HG02678 (cell line): ENCODE results near the gene ACO1.
A peak's percentile ranks its signal among the peaks of the same experiment; 100 is the strongest.

ENCODE experiments used
- ATAC-seq: cut with Tn5 transposase; IDR thresholded peaks from one replicate; pipeline ENCODE4 v1.9.1; 2021; ENCODE audit warnings: mild to moderate bottlenecking, moderate library complexity; ENCODE audit not compliant: unreplicated experiment

The ACO1 gene

DNA sequence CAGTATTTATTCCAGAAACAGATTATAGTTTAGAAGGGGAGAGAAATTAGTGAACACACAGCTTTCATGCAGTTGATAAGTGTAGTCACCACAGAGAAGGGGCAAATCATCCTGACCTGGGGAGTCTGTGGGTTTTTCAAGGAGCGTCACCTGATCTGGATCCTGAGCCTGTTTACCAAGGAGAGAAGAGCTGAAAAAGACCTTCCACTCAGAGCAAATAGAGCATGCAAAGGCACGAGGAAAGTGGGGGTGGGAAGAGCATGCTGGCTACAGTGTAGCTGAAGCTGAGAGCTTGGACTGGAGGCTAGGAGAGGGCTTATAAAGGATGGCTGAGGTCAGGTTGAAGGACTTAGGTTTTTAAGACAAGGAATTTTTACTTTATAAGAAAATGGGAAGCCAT lies 30.4 kb downstream of the ACO1 start:
- ATAC-seq = no peak

DNA sequence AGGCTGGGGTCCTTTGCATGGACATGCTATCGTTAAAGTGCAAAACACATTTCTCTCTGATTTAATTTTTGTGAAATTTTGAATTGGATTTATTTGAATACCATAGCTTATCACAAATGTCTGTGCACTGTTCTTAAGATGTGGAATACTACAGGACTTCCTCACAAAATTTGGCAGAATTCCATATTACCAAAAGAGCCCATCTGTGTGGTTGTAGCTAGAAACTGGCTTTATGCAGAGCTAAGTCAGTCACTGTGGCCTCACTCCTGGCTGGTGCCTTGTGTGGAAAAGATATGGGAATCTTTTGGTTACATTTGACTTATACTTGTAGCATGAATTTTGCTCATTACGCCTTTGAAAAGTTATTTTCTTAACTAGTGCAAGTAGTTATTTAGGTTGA lies 35.5 kb downstream of the ACO1 start:
- ATAC-seq = no peak

DNA sequence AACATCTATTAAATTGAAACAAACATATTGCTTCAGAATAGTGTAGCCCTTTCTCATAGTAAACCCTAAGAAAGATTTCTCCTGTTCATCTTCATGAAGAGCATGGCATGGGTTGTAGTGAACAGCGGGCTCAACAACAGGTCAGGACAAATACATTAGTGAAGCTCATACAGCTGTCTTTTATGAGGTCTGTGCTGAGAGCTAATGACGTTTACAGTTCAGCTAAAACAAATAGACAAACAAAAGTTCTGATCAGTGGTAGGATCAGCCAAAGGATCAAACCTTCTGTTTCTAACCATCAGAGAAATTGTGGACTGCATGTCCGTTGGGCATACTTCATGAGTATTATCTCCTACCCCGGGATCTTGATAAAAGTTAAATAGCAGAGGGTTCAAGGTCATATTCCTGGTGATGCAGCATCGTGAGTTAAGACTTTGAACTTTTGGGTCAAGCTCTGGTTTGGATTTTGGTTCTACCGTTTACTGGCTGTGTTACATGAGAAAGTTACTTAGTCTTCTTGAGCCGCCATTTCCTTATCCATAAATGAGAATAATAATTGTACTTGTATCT lies 37.9 kb downstream of the ACO1 start:
- ATAC-seq = no peak

DNA sequence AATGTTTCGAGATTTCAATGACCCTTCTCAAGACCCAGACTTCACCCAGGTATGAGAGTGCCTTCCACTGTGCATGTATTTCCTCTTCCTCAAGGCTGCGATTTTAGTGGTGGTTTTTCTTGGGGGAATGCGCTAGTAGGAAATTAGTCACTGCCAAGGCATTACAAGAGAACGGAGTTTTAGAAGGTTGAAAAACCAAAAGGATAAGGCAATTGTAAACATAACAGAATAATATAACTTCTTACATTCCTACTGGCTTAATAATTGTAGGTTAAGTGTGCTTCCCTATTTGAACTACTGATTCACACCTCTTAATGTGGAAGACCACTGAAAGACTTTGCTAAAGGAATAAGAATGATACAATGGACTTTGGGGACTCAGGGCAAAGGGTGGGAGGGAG lies 38.9 kb downstream of the ACO1 start:
- no peak for ATAC-seq

DNA sequence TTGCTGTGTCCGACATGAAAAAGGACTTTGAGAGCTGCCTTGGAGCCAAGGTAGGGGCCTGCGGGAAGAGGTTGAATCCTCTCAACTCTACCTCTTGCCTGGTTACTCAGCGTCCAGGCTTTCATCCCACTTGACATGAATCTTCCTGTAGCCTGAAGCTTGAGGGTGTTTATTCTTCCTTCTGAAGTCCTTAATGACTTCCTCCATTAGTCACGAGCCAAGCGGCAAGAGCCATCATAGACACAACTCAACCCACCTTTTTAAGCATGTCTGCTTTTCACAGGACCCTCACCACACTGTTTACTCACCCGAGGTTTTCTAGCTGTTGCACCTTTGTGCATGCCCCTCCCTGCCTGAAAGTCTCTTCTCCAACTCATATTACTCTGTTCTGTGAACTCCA lies 40.2 kb downstream of the ACO1 start:
- no peak for ATAC-seq

DNA sequence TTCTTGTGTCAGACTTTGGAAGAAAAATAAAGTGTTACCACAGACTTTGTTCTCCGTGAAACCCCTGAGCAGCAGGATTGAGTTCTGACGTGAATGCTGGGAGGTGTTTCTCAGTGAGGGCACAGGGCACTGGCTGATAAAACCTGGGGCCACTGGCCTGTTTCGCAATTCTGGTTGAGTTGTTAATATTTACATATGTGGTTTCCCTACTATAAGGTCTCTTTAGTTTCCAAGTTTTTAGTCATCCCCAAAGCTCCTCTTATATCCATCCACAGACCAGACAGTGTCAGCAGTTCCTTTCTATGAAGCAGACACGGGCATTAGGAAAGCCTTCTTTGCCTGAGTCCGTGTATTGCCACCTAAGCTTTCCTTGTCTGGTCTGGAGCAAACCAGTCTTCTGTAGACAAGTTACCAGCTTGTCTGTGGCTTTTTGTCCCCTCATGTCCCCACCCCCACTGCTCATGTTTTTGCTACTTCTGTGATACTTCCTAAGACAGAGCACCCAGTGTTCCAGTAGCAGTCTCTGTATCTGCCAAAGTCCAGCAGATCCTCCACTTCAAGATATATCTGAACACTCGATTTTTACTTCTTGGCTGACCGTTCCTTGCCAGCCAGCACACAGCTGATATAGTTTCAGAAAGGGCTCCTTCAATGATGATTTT lies 42.0 kb downstream of the ACO1 start:
- ATAC-seq = peak; percentile 68

DNA sequence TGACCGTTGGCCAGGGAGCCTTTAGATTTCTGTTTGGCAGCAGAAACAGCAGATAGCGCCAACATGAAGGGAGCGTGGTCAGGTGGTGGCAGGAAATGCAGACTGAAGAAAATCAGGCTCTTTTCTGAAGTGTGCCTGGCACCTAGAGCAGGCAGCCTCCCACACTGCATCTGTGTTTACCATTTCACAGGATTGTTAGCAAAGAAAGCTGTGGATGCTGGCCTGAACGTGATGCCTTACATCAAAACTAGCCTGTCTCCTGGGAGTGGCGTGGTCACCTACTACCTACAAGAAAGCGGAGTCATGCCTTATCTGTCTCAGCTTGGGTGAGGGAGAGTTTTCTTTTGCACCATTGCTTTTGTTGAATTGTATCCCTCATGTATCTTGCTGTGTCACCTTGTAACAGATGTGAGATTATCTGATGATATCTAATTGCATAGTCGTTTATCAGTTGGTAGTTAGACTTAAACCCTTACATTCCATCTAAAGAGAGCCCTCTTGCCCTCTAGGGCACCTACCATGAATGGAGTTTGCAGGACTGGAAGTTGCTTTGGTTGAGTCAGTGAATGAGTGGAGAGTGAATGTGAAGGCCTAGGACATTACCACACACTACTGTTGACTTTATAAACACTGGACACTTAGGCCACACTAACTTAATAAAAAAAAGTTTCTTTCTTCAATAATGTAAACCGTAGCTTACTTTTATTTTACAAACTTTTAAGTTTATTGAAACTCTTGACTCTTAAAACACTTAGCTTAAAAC lies 42.8 kb downstream of the ACO1 start:
- ATAC-seq = no peak

DNA sequence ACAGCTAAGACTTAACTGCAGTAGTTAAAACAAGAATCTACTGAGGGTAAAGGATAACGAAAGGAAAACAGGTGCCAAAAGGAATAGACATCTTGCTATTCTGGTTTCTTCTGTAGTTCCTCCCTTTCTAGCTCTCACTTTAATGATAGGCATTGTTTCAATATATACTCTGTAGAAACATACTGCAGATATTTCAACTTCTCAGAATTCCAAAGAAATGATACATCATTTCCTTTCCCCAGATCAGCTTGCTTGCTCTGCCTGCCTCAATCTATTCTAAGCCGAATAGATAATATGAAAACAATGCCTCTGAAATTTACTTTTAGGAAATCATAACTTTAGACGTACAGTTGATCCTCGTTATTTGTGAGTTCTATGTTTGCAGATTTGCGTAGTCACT lies 46.3 kb downstream of the ACO1 start:
- ATAC-seq = no peak

DNA sequence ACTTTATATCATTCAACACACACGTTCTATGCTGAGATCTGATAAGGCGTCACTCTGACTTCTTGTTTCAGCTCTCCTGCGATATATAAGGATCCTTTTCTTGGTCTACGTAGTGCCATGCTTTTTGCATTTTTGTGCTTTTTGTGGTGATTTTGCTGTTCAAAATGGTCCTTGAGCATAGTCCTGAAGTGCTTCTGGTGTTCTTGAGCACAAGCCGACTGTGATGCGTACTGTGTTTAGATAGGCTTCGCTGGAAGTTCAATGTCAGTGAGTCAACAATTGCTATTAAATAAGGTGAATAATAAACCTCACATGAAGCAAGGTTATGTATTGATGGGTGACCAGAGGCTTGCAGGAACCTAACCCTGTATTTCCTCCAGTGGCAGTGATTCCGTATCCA lies 46.8 kb downstream of the ACO1 start:
- no peak for ATAC-seq

DNA sequence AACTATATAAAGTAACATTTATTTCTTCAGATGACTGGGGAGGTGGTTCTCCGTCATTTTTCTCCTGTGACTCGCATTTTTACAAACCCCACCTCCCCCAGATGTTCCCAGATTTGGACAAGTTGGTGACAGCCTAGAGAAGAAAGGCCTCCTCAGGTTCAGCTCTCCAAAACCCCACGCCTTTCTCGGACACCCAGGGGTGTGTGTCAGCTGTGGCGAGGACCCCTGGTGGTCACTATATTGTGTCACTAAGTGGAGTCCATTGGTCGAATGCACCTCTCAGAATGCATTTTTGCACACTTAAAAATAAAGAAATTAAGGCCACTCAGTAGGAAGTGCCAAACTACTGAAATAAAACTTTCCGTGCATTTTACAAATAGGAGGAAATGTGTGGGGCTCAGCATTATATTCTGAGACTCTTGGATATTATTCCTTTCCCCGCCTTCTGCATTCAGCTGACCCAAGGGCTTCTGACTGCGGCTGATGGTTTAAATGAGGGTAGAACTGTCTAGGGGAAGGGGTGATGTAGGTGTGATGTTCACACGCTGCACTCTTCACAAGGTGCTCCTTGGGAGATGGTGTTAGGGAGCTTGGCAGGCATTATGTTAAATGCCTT lies 47.6 kb downstream of the ACO1 start:
- ATAC-seq = no peak

DNA sequence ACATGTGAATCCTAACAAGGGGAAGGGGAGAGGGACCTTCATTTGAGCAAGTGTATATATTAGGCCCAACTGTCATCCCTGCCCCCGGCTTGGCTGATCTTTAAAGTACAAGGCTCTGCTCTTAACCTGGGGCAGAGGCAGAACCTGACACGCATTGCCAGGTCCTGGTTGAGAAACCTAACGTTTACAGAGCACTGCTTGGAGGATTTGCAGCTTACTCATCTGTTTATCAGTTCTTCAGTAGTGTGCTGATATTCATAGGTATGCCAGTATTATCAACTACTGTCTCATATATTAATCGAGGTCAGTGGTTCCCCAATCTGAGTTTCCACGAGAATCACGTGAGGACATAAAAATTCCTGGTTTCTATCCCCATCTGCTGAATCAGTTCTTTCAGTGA lies 50.4 kb downstream of the ACO1 start:
- no peak for ATAC-seq

DNA sequence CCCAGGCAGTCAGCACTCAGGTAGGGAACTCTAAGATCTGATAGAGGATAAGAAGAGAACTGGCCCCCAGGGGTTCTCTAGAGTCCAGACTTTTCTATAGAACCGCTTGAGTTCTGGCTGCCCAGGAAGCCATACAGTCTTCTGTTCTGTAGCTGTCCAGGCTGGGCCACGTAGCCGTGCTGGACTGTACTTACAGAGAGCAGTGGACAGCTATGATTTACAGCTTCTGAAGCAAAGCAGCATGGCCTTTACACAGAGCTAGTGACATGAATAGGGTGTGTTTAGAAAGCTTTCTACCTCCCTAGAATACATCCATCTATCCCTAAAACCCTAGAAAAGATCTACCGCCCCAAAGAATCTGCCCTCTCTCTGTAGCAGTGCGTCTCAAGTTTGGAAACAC lies 57.2 kb downstream of the ACO1 start:
- ATAC-seq = no peak

DNA sequence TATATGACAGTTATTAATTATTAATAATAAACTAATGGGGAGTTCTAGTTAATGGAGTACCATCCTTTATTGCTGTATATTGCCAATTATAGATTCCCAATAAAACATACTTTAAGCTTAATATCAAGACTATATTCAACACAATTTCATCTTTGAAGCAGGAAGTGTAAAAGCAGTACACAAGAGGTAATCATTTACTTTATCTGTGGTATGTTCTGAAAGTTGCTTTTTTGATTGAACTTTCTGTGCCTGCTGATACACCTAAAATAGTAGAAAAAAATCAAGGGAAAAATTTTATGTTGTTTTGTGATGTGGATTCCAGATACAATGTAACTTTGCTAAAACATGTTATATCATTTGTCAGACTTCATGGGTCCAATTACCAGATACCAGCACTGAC lies 58.0 kb downstream of the ACO1 start:
- ATAC-seq = peak; percentile 50

DNA sequence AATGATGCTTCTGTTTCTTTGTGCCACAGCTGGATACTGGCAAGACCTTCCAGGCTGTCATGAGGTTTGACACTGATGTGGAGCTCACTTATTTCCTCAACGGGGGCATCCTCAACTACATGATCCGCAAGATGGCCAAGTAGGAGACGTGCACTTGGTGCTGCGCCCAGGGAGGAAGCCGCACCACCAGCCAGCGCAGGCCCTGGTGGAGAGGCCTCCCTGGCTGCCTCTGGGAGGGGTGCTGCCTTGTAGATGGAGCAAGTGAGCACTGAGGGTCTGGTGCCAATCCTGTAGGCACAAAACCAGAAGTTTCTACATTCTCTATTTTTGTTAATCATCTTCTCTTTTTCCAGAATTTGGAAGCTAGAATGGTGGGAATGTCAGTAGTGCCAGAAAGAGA lies 65.5 kb downstream of the ACO1 start:
- no peak for ATAC-seq

DNA sequence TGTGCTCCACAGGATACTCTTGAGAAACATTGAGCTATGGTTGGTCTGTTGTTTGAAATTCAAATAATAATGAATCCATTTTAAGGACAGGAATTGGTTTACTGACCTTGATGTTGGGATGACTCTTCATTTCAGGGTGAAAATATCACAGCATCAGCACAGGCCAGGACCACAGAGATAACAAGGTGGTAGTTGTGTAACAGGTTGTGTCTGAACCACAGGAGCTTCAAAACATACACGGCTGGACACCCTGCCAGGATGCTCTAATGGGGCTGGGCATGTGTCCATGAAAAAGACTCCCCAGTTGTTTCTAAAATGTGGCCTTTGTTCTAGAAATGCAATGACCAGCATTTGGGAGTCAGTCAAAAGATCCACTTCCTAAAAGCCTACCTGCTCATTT lies 69.8 kb downstream of the ACO1 start:
- no peak for ATAC-seq

DNA sequence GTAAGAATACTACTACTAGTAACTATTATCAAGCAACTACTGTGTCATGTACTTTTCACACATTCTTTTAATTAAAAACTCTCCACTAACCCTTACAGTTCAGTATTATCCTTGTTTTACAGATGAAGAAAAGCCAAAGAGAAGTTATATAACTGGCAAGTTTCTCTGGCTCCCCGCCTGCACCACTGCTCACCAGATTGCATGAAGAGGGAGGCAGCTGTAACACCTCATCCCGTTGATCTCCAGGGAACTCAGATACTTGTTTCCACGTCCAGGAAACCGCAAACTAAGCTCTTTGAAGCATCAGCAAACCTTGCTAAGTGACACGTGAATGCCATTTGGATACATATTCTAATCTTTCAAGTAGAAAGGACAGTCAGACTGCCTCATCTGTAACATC lies 71.3 kb downstream of the ACO1 start:
- ATAC-seq = no peak

DNA sequence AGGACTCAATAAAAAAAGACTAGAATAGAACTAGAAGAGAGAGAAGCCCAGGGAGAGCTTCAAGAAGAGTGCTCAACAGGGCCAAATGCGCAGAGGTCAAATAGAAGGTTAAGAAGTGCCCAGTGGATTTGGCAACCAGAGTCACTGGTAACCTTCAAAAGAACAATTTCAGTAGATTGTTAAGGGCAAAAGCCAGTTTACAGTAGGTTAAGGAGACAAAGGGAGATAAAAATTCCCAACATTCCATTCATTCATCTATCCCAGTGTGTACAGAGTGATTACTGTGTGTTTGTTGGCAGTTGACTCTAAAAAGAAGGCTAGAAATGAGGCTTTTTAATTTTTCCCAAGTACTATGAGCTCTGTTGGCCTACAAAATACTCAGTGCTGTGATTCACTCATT lies 72.1 kb downstream of the ACO1 start:
- no peak for ATAC-seq

DNA sequence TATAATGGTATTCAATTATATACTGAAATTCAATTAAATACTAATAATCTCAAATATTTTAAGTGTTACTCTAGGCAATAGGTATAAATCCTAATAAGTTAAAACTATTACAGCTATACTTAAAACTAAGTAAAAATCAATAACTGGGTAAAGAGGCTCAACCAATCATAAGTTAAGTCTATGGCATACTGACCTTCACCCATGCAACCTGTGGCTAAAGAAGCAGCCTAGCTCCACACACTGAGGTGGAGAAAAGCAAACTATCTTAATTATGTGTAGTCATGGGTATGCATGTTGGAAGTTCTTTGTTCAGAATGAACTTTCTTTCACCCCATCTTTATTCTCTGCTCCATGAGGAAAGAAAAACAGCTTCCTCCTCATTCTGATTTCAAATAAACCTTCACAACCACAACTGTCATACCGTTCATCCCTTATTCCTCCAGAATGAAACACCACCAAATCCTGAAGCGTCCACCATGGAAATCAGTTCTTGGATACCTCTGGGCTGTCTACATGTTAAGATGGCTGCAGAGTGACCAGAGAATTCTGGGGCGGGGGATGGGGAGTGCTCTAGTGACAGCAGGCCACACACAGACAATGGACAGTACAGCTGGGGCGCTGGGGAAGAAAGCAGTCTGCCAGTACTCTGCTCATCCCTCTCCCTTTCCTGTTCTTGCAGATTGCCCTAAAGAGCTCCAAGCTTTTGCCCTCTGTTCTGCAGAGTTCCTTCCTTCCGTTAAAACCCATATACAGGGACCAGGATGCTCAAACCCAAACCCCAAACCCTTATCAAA lies 79.3 kb downstream of the ACO1 start:
- ATAC-seq = no peak

DNA sequence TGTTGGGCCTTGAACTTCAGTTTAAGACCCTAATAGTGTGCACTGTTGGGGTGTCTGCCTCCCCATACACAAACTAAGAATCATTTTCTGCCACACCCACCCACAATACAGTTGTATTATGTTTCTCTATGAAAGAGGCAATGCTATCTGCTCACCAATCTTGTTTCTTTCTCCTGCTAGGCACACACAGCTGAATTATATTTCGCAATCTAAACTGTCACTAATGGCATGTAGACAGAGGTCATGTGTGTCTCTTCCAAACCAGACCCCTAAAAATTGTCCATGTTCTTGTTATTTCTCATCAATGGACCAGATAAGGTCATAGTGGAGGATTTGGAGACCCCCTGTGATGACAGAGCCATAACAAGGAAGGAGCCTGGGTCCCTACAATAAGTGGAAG lies 84.3 kb downstream of the ACO1 start:
- no peak for ATAC-seq

DNA sequence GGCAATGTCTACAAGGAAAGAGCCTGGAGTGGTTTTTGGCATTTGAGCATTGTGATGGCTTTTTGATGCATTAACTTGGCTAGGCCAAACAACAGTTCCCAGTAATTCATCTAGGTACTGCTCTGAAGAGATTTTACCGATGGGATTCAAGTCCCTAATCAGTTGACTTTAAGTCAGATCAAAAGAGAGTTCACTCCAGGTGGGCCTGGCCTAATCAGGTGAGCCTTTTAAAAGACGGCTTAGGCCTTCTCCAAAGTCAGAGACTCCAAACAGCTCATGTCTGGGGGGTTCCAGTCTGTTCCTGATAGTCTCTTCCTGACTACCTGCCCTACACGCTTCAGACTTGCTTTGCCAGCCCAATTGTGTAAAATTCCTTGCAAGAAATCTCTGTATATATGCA lies 87.9 kb downstream of the ACO1 start:
- ATAC-seq = no peak

DNA sequence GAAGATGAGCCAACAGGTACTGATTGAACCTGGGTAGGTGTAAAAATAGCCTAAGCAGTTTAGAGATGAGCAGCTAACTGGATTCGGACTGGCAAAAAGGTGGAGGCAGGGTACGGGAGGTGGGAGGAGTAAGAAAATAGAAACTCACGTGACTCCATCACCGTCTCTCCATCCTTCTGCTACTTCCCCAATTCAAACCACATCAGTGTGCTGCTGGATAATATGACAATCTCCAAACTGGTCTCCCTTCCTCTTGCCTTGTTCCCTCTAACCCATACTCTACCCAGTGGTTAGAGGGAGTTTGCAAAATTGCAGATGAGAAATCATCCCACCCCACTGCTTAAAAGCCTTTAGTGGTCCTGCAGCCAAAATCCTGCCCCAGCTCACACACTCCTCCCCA lies 98.9 kb downstream of the ACO1 start:
- ATAC-seq = no peak
